Fibroblast of mammary gland (primary cell): Measurements from ENCODE around the gene CACNA1E.
"Not testable (repeated sequence)": the region's sequence is repeated elsewhere in the genome, so short reads cannot be mapped to it uniquely, and the experiment has no call there.

Source experiments
- DNase-seq: peaks from one replicate; pipeline ENCODE4 v3.0.0-alpha.2; 2010; ENCODE audit warnings: low read depth
- H3K4me3 ChIP-seq: 2 replicates; pipeline ENCODE4 v1.5.1; 2011; ENCODE audit warnings: low read depth, mild to moderate bottlenecking, low read length, moderate library complexity; ENCODE audit not compliant: control insufficient read depth
- TF ChIP-seq, protein P1 (sequence below): conservative IDR thresholded peaks from 2 replicates; pipeline ENCODE4 v1.5.1; 2011; ENCODE audit warnings: low read depth, low read length, inconsistent platforms; ENCODE audit not compliant: control insufficient read depth, insufficient read depth

CACNA1E gene

DNA sequence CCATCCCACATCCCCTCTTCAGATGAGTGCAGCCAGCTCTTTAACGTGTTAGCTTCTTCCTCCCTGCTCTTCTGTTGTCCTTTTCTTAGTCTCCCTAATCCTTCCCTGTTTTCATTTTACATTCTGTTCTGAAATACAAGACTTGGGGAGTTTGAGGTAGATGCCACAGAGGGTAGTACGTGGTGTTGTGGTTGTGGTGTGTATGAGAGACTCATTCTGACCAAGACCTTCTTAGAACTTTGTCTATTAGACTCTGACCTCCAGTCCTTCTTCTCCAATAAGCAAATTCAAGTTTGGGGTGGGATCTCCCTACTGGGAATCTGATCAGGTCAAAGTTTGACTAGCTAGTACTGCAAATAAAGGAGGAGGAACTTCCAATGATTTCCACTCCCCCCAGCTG lies 39.5 kb downstream of the CACNA1E start:
- DNase-seq = no peak

DNA sequence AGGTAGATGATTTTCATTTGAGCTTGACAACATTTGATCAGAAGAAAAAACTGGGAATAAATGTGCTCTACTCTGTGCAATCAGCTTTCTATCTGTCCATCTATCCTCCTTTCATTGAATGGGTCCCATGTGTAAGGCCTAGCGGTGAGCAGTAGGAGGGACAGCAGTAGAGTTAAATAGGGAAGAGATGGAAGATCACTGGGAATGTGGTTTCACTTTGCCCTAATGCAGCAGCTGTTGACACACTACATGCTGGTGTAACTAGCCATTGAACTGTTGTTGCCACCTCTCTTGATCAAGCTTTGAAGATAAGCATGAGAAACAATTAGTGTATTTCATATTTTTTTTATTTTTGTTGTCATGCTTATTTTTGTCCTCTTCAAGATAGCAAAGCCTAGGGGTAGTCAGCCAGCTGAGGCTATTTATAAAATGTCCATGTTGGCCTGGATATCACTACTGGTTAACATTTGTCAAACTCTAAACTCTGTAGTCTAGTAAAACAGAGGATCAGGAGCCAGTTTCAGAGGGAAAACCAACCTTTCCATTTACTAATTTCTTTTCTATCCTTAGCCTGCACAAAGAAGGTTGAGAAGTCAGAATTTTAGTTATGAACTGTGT lies 41.9 kb downstream of the CACNA1E start:
- TF ChIP-seq, protein P1, sequence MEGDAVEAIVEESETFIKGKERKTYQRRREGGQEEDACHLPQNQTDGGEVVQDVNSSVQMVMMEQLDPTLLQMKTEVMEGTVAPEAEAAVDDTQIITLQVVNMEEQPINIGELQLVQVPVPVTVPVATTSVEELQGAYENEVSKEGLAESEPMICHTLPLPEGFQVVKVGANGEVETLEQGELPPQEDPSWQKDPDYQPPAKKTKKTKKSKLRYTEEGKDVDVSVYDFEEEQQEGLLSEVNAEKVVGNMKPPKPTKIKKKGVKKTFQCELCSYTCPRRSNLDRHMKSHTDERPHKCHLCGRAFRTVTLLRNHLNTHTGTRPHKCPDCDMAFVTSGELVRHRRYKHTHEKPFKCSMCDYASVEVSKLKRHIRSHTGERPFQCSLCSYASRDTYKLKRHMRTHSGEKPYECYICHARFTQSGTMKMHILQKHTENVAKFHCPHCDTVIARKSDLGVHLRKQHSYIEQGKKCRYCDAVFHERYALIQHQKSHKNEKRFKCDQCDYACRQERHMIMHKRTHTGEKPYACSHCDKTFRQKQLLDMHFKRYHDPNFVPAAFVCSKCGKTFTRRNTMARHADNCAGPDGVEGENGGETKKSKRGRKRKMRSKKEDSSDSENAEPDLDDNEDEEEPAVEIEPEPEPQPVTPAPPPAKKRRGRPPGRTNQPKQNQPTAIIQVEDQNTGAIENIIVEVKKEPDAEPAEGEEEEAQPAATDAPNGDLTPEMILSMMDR = no peak
- no peak for DNase-seq
- no peak overlapping the region for H3K4me3 ChIP-seq

More for the DNA sequence above, 39.5 kb downstream of the CACNA1E start:
- TF ChIP-seq, protein P1 = no peak
- no peak overlapping the region for H3K4me3 ChIP-seq

DNA sequence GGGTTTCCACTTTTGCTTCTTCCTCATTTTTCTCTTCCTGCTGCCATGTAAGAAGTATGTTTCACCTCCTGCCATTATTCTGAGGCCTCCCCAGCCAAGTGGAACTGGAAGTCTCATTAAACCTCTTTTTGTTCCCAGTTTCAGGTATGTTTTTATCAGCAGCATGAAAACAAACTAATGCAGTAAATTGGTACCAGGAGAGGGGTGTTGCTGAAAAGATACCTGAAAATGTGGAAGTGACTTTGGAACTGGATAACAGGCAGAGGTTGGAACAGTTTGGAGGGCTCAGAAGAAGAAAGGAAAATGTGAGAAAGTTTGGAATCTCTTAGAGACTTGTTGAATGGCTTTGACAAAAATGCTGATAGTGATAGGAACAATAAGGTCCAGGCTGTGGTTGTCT lies 44.9 kb downstream of the CACNA1E start:
- DNase-seq, H3K4me3 ChIP-seq: not testable (repeated sequence)

DNA sequence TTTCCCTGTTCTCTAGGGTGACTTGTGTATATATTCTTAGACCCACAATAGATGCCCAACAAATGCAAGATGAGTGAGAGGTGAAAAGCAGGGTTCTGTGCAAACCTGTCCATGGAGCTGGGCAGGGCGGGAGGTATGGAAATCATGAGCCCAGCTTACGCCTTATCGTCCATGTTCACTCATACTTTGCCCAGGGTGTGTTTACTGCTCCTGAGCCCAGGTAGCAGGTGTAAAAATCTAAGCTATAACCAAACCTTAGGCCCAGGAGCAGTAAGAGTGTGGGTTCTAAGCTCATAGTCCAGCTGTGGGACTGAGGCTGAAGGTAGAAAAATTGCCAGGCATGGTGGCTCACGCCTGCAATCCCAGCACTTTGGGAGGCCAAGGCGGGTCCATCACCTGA lies 48.1 kb downstream of the CACNA1E start:
- TF ChIP-seq, protein P1 = no peak
- no peak for DNase-seq
- no peak overlapping the region for H3K4me3 ChIP-seq

DNA sequence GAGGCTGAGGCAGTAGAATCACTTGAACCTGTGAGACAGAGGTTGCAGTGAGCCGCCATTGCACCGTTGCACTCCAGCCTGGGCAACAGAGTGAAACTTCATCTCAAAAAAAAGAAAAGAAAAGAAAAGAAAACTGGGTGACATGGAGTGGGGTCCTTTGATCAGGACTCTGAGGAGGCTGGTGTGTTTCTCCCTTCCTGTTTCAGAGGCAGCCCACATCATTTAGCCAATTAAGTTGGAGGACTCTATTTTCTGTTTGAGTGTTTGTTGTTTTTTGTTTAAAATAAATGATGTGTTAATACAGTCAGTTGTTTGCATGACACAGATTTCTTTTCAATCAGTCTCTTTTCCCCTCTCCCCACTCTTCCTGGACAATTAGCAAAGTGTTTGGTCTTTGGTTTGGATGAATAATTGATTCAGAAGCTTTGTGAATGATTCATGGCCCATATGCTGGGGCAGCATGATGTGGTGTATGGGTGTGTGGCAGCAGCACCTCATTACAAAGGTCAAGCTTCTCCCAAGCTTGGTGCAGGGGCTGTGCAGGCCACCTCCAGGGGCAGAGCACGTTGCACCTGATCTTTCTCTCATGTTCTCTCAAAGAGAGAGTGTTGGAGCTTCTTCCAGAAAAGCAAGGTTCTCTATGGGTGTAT lies 48.8 kb downstream of the CACNA1E start:
- TF ChIP-seq, protein P1 = no peak

DNA sequence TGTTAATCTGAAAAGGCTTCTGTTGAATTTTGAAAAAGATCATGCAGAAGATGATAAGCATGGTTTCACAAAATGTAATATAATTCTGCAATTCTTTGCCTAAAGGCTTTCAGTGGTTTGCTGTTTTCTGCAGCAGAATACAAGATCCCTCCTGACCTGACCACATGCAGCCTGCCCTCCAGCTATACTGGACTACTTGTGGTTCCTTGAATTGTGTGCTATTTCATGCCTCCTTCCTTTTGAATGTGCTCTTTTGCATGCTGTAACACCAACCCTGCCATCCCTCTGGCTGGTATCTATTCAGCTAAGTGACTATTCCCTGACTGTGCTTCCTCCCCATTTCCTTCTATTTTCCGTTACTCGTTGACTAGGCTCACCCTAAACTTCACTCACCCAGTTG lies 55.5 kb downstream of the CACNA1E start:
- TF ChIP-seq, protein P1 = no peak
- no peak overlapping the region for H3K4me3 ChIP-seq
- no peak for DNase-seq

More for the DNA sequence above, 48.8 kb downstream of the CACNA1E start:
- no peak for DNase-seq
- no peak overlapping the region for H3K4me3 ChIP-seq

DNA sequence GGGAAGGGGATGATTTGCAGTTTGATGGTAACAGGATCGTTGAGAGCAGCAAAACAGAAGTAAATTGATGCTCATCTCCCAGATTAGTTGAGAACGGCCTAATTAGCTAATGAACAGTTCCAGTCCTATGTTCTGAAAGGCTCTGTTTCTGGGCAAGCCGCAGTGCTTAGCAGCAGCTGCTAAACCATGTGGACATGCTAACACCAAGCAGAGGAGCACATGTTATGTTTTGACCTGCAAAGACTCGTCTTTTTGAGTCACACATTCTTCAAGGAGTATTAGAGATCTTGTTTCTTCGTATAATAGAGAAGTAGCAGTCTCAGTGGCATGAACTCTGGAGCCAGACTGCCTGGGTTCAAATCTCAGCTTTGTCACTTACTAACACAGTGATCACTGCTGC lies 58.1 kb downstream of the CACNA1E start:
- no peak overlapping the region for H3K4me3 ChIP-seq
- TF ChIP-seq, protein P1 = no peak
- DNase-seq = no peak
